Measurements from ENCODE around the gene GALC.
A peak's percentile ranks its signal among the peaks of the same experiment; 100 is the strongest.

Gene GALC

DNA sequence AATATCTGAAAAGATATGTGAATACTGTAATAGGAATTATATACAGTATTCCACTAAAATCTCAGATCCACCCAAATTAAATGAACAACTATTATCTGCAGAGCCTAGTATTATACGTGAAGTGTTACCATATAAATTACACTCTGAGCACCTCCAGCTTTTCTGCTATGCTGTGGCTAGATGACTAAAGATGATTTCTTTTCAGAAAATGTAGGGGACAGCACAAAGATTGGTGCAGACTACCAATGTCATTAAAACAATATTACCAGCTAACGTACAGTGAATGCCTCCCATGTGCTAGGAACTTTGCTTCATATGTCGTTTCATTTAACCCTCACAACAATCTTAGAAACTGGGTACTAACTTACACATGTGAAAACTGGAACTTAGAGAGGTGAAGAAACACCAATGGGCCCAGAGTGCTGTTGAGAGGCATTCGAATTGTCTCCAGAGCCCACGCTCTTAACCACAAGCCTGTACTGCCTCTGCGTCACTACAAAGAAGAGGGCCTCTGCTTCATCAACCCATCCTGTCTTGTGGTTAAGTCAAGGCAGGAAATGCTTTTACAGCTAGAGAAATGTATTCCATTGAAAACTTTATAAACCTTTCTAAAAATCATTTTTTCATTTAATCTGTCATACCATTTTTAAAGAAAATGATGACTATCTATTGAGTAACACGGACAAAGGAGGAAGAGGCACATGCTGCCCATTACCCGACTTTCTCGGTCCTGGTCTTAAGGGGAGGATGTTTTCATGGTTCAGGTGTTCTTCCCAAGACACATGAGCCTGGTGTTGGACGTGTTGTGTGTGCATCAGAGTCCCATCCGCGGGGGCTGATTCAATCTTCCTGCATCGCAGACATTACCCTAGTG, 13.2 kb upstream of the GALC start:
- DNase-seq: peak; percentile 66

- peak; percentile 32 for DNase-seq
Observed at GRCh38 chr14:88005050-88005481, 12.1 kb upstream of the GALC start, which contains the start of gene GPR65. Gene GPR65, plus strand, starts transcription at chr14:88005135. Its CDS starts 5,713 bp downstream, at chr14:88010848.

DNA sequence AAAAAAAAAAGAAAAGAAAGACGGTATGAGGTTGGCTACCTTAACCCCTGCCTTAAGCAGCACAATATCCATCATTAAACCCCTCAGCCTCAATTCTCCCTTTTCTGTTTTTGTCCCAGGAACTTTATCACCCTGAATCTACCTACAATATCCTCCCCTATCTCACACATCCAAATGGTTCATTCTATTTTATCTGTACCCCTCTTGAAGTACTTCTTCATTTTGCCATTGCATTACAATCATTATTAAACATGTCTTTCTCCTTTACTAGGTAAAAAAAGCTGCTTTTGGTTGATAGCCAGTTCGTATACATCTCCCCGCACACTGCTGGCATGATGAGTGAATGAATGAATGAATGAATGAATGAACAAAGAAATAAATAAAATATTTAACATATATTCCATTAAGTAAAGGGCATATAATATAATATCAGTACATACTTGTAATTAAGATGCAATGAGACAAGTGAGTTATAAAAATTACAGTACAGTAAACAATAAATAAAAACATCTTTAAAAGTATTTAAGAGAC, 11.6 kb upstream of the GALC start:
- no peak for DNase-seq

DNA sequence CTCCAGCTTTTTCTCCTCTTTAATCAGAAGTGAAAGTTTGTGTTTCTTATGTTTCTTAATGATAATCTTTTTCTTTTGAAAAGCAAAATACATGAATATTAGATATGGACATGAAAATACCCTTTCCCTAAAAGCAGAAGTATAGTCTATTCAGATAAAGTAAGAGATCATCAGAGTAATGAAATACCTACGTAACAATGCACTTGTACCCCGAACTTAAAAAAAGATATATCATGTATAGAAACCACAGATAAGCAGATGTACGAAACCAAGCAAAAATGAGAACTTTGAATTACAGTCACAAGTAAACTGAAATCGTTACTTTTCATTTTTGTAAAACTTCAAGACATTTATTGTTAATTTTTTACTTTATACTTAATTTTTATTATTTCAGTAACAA, 10.4 kb upstream of the GALC start:
- no peak for DNase-seq

DNA sequence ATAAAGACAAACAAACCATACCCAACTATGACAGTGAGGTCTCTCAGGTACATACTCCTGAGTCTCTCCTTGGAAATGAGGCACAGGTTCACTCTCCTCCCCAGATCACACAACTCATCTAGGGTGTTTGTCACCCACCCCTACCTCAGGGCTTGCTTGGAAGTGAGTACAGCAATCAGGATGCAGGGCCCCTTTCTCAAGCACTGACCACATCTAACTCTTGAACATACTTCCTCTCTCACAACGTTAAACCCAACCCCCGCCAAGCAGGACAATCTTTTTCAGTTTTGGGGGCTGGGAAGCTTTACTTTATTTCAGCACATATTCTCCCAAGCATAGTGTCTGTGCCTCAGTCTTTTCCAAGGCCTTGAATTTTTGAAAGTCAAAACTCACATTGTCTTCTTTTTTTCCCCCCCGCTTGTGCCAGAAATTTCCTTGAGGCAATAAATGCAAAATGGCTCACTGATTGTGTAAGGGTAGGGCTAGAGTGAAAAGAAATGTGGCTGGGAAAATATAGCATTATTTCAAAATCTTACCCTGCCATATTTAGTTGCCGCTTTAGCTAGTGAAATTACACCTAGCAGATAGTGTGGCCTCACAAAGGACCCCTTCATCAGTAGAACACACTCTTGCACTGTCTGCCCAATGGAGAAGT, 9.6 kb upstream of the GALC start:
- DNase-seq: no peak

- DNase-seq: no peak
Observed at GRCh38 chr14:87999277-87999676, 6.3 kb upstream of the GALC start.

DNA sequence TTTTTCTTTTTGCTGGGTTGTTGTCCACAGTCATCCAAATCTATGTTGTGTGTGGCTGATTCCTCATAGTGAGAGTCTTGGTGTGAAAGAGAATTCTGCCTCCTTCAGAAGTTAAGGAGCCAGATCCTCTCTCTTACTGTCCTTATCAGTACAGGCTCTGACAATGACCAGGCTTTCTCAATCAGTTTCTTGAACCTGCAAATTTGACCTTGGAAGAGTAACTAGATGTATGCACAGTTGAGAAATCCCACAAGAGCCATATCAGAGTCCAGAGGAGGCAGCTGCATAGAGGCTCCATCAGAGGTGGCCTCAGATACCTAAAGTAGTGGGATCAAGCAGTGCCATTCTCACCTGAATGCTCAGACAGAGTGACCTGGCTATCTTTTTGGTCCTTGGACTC, 5.5 kb upstream of the GALC start:
- DNase-seq: no peak

DNA sequence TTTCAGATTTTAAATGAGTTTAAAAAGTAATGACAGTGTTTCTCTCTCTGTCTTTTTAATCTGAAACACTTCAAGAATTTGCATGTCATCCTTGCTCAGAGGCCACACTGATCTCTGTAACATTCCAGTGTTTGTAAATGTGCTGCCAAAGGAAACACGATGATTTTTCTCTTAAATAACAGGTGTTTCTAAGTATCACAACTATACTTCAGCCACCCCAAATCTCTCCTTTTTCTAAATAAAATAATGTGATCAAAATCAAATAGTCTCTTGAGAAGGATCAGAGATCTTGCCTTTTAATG, 3.3 kb upstream of the GALC start:
- DNase-seq: no peak

DNA sequence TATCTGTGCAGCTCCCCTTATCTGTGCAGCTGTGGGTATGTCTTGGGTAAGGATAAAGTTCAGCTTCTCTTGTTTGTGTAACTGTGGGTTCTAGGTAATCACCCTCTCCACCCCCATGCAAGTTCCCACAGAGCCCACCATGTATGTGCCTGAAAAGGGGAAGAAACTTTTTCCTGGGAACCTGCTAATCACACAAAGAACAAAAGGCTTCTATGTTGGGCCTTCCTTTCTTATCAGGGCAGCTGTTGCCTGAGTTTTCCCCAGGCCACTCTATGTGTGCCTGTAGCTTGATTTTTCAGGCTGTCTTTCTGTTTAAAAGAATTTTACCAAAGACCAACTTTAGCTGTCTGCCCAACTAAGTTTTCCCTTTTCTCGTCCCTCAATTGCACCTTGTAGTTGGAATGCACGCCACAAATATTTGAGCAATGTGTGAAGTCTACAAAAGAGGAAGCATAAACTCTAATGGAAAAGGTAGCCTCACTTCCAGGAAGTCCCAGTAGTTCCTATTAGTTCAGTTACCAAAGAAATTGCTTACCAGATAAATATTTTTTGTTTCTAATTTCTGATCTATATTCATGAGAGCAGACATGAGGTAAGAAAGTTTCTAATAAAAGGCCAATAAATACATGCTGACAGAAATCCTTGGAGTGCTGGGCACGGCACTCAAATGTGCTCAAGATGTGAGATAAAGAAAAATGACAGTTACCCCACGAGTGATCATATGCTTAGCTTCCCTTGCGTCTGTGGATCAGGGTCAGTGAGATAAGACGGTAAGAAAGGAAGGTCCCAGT, 2.7 kb upstream of the GALC start:
- DNase-seq: no peak

GRCh38 chr14:87994974-87995373, 2.0 kb upstream of the GALC start:
- DNase-seq: no peak

DNA sequence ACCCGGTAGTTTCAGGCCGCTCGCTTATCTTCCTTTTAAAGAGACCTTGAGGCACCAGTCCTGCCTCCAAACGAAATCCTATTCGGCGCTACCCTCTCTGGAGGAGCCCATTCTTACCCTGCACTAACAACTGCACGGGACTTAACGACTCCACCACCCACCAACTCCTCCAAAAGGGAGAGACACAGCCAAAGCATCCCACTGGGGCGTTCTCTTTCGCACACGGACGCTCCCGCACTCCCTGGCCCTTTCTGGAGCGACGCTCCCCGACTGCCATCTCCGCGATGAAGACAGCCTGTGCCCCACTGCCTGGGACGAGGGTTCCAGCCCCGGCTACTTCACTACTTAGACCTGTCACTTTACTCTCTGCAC, 650 bp downstream of the GALC start:
- DNase-seq: no peak

DNA sequence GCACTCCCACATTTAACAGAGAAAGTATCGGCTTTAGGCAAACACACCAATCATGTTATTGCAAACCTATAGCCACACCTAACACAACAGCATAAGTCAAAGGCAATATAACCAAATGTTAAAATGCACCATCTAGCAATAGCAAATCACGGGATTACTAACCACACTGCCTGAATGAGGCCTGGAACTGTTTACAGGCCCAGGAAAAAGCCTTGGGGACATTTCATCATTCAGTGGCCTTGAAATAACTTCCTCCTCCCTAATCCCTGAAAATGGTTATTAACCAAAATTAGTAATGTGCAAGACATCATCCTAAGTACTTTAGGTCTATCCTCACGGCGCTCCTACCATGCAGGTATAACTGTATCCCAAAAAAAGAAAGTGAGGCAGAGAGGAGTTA, 2.3 kb downstream of the GALC start:
- no peak for DNase-seq

DNA sequence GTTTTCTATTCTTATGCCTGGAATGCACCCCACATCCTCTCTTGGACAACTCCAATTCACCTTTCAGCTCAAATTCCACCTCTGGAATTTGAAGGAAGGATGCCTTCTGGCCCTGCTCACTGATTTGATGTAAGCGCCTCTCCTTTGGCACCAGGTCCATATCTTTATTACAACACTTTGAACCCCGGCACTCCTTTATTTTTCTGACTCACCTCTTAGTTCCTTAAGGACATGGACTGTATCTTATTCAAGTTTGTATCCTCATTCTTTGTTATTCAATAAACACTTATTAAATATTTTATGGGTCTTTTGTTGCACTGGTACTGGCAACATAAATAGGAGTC, 3.1 kb downstream of the GALC start:
- no peak for DNase-seq

DNA sequence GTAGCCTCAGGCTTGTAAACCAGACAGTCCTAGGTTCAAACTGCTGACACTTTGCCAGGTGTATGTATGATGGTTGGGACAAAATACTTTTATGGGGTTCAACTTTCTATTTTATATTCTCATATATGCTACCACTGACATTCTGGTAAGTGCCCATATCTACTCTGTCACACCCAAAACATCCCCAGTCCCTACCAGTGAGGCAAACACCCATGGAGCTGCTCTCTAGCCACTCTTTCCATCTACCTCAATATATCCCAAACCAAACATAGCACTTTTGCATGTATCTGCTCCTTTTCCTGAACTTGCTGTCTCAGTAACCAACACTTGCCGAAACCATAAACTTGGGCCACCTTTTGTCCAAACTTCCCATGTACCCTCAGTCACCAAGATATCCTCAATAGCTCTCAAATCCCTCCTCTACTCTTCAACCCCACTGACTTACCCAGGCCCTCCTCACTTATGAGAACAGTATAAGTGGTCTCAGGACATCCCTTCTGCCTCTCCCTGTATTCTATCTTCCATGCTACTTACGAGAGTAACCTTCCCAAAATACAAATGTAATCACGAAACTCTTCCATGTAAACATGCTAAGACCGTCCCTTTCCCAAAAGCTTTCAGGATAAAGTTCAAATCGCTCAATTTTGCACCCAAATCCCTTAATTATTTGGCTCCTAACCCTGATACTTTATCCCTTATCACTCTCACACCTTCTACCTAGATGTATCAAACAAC, 3.6 kb downstream of the GALC start:
- no peak for DNase-seq

DNA sequence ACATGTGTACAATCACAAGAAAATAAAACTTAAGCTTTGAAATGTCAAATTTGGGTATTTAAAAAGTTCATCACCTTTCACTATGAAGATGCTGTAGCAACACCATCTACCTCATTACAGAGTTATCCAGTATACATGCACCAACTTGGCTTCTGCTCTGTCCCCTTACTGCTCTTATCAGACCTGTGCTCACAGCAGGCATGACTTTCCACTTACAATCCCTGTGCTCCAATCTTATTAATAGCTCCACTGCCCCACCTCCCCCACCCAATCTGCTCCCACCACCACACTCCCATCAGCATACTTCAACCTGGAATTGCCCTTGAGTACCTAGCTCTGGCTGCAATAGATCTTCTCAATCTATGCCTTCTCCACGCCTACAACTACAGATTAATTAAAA, 13.3 kb downstream of the GALC start:
- no peak for DNase-seq

DNA sequence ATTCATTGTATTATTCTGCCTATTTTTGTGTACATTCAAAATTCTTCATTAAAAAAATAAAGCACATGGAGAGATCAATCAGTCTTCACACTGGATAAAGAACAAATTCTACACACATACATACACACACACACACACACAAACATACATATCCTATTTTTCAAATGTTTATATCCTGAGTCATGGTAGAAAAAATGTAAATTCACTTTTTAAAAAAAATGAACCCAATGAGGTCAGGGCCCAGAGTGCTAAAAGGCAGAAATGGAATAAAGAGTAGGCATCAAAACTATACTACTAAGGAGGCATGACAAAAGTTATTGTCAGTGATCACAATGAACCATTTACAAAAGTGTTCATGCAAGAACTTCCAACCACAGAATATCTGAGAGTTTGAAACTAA, 17.3 kb downstream of the GALC start:
- no peak for DNase-seq

DNA sequence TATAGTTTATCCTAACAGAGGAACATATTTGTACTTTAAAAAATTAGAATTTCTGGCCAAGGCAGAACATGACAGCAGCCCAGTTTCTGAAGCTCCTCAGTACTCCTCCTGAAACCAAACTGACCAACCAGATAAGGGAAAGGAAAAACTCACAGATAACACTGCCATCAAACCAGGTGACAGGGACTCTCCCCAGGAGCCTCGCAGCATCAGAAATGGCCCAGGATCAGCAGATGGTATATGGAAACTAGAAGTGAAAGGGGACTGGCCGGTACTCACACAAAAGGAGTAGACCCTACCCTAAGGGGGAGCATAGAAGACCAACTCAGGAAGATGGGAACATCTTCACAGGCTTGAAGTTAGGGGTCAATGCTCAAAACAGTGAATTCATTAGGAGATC, 22.0 kb downstream of the GALC start:
- DNase-seq: no peak

DNA sequence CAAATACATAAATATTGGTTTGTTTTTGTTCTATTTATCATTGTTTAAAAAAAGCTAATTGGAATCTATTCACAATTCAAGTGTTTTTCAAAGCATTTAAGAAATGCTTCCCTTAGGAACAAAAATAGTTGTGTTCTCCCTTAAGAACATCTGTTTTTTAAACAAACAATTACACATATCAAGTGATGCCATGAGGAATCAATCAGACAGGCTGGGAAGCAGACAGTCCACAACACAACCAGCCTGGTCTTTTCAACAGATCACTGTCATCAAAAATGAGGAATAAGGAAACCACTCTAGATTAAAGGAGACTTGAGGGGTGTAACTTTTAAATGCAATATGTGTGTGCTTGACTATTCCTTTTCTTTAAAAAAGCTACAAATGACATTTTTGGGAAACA, 25.5 kb downstream of the GALC start:
- no peak for DNase-seq

- no peak for DNase-seq
Observed at GRCh38 chr14:87966816-87967215, 26.2 kb downstream of the GALC start.

GRCh38 chr14:87961246-87961645, 31.7 kb downstream of the GALC start:
- DNase-seq: no peak

GRCh38 chr14:87960013-87960787, 32.8 kb downstream of the GALC start:
- peak; percentile 21 for DNase-seq

GRCh38 chr14:87955501-87955900, 37.5 kb downstream of the GALC start:
- DNase-seq: no peak
